Measurements from ENCODE around the gene LDB2.

The LDB2 gene

DNA sequence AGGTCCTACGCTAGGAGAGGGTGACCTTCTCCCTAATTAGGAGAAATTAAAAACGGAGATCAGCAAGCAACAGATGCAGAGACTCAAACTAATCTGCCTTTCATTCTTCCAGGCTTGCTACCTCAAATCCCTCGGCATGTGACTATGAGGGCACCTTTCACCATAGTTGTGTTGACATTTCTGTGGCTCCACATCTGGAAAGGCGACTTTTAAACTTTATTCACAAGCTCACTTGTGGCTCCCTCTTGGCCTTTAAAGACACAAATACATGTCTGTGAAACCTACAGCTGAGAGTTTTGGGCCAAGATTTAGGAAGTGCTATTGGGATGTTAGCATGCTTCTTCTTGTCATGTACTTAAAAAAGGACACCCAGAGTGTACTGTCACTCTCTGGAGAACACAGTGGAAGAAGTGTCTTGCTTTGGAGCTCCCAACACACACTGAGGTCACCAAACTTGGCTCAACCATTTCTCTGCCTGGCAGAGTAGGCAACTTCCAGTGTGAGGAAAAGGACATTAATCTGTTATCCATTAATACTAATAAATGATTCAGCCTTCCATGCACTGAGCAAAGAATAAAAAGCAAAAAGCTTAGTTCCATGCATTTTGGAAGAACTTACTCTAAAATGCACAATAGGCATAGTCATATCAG lies 60.1 kb downstream of the LDB2 start:
- DNase-seq = no peak

DNA sequence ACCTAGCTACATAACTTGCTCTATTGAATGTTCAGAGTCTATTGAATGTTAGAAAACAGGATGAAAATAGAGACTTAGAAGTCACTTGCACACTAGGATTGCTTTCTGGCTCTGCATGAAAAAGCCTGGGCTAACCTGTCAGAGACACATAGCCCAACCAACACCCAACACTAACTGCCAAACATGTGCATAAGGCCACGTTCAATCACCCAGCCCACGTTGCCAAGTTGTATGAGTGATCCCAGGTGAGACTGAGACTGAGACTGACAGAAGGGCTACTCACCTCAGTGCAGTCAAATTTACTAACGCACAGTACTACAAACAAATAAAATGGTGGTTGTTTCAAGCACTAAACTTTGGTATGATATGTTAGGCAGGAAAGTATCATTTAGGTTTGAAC lies 61.0 kb downstream of the LDB2 start:
- no peak for DNase-seq

DNA sequence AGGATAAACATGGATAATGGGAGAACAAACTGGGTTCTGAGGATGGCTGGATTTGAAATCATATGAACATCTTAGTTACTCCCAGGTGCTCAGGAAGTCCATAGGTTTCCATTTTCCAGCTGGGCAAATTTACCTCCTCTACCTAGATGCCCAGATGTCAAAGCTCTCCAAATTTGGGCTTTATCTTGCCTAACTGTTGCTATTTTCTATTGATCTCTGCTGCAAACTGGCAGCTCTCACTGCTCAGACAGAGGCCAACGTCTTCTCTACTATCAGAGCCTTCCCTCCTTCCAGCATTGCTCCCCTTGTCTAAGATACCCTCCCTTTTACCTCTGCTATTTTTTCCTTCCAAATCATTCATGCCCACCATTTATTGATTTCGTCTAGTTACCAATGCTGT lies 62.1 kb downstream of the LDB2 start:
- no peak for DNase-seq

DNA sequence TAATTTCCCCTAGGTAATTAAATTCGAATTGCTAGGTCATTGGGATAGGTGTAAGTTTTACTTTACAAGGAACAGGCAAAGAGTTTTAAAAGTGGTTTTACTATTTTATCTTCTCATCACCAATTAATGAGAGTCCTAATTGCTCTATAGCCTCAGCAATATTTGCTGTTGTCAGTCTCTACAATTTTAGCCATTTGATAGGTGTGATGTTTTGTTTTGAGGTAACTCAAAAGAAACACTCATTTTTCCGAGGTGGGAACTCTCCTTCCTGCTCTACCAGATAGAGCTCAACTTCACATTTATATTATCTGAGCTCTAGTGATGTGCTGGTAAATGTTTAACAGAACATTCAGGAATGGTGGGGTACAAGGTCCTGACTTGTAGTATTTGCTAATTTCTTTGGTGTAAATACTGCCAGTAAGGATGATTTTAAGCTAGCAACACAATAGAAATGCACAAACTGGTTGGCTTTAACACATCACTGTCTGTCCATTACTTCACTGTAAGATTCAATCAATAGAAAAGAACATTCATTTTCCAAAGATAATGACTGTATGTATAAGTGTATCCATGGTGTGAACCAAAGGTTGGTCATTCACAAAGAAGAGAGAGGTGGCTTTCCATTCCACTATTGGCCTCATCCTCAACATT lies 62.7 kb downstream of the LDB2 start:
- DNase-seq = no peak

DNA sequence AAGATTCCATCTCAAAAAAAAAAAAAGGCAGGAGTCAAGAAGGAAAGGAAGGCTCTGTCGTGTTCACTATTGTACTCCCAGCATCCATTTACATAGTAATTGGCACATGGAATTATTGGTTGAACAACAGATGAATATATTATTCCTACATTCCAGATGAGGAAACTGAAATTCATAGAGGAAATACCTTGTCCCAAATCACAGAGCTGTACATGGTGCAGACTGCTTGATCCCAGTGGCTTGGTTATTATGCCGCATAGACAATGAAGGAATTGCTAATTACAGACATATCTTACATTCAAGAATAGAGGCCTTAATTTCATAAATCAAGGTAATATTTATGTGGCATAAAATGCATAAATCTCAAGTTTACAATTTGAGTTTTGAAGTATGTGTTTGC lies 63.6 kb downstream of the LDB2 start:
- no peak for DNase-seq

DNA sequence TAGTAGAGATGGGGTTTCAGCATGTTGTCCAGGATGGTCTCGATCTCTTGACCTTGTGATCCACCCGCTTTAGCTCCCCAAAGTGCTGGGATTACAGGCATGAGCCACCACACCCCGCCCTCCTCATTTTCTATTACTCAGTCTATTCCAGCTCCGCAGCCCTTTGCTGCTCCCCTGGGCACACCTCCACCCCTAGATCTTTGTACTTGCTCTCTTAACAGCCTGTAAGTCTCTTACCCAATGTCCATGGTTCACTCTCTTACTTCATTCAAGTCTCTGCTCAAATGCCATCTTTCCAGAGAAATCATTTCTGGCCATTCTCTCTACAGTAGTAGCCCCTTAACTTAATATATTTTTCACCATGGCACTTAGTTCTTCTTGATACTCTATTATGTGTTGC lies 64.7 kb downstream of the LDB2 start:
- DNase-seq = no peak

DNA sequence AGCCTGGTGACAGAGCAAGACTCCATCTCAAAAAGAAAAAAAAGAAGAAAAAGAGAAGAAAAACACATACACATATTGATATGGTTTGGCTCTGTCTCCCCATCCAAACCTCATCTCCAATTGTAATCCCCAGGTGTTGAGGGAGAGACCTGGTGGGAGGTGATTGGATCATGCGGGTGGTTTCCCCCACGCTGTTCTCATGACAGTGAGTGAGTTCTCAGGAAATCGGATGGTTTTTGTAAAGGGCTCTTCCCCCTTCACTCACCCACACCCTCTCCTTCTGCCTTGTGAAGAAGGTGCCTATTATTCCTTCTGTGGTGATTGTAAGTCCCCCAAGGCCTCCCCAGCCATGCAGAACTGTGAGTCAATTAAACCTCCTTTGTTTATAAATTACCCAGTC lies 68.4 kb downstream of the LDB2 start:
- no peak for DNase-seq

DNA sequence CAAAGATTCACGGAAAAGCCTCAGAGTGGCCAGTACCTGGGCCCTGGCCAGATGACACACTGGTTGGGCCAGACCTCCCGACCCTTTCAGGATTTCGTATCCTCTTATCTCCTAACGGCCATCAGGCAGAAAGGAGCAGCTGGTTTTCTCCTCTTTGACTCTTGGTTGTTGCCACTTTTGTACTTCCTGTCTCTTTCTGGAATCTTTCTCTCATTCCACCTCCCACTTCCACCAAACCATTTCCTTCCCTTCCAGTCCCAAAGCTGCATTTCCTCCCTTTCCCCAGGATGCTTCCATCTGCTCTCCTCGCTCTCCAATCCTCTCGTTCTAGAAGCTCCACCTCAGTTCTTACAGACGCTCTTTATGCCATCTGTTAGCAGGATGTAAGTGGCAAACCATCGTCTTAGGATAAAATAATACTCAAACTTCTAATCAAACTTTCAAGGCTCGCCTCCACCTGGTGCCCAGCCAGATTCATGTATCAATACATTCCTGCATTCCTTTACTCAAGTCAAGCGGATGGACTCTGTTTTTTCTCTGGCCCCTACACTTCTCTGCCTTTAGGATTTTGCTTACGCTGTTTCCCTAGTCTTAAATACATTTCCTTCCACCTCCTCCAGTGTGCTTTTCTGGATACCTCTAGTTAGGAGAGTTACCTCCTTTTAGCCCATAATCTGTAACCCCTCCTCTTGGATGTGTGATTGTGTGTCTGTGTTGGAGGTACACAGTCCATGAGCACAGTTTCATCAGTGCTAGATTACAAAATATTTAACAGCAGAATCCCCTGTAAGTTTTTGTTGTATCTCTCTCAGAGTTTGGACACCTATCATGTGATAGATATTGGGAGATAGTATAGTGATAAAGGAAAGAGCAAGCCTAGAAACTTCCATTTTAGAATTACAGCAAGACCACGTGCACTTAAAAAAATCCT lies 70.4 kb downstream of the LDB2 start:
- DNase-seq = no peak

DNA sequence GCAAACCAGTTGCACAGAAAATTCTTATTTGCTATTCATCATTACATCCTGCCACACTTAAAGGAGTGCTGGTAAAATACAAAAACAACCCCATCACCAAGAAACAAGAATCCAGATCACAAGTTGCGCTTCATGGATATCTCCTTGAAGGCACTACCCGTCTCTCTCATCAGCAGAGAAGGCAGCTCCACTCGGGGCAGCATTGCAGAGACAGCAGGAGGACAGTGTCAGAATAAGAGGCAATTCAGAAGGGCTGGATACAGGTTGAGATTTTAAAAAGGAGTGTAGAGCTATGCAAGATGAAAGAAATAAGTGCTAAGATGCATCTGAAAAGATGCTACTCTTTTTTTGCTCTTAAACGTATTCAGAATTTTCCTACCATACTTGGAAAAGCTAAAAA lies 71.4 kb downstream of the LDB2 start:
- DNase-seq = no peak

DNA sequence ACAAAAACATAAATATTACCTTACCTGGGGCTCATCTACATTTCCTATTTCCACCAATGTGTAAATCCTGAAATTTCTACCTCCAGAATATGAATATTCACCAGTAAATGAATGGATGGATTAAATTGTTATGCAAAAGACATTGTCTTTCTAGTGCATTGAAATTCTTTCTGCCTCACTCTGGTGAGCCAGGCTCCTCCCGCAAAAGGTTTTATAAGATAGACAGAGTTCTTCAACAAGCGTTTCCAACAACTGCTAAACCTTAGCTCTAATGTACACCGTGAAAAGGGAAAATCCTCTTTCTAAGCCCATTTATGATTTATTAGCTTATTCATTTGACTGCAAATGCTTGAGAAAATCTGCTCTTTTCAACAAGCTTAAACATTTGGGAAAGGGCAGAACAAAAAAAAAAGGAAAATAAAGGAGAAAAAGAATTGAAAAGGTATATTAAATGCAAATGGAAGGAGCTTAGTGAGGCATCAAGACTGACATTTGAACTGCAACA lies 72.0 kb downstream of the LDB2 start:
- DNase-seq = no peak

DNA sequence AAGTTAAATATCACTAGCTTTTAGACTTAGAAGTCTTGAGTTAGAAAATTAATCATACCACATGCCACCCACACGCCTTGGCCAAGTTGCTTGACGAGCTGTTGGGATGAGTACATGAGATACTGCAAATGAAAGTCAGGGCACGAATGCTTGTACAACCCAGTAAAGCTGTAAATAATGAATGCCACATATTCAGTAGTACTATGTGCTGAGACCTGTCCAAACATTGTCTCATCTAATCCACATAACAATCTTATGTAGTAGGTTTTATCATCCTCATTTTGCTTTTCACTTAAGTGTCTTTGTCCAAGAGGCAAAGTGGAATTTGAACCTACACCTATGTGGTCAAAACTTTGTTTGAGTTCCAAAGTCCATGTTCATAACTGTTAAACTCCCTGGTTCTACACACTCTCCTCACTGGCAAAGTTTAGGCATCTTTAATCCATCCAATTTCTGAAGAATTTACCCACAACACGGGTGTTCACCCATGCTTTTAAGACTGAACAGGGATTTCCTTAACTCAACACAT lies 74.1 kb downstream of the LDB2 start:
- no peak for DNase-seq

DNA sequence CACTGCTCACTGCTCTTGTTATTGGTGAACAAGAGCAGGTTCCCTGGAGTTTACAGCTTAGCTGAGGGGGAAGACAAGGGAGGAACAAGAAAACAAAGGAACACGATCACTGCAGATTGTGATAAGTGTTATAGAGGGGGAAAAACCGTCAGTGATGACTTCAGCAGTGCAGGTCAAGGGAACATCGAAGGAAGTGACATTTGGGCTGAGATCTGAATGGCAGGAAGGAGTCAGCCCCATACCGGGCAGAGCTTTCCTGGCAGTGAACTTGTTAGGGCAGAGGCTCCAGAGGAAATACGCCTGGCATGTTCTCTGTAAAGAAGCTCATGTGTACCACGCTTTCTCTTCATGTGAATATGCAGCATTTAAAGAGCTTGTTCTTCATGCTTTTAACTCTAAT lies 78.1 kb downstream of the LDB2 start:
- no peak for DNase-seq

DNA sequence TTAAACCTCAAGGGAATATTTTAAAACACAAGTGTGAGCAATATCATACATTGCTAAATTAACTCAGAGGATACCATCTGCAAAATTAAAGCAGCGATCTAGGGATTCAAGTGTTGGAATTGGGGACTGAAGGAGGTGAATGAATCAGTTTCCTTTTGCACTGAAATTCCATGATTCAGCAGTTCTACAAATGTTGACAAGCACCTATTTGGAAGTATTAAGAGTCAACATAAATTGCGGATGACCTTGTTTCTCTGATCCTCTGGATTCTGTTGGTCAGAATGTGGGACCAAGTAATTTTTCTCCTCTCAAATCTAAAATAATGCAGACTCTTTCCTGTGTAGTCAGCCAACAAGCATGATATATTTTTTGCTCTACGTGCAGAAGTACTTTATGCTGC lies 78.8 kb downstream of the LDB2 start:
- DNase-seq = no peak

DNA sequence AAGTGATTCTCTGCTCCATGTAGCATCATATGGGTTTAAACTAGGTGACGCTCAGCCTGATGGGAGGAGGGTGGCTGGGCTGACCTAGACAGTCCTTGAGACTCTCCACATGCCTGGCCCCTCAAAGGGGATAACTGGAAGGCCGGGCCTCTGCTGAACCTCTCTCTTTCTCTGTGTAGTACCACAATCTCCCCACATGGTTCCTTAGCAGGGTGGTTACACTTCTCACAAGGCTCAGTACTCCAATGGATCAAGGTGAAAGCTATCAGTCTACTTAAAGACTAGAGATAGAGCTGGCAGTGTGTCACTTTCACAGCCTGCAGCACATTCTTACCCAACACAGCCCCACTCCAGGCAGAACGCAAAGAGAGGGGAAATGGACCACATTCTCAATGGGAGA lies 80.4 kb downstream of the LDB2 start:
- DNase-seq = no peak

DNA sequence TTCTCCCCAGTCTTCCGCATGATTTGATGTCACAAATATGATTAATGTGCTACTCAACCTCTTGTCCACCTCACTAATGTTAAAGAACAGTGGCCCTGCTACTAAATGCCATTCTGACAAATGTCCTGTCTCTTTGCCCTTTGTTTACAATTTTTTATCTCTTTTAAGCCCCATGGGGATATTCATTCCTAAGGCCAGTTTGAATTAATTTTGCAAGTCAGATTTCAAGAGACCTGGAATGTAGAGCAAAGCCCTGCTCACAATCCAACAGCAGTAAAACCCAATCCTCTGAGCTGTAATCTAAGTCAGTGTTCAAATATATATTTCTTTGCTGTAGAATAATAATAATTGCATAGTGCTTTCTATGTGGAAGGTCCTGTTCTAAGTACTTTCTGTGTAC lies 81.2 kb downstream of the LDB2 start:
- no peak for DNase-seq

DNA sequence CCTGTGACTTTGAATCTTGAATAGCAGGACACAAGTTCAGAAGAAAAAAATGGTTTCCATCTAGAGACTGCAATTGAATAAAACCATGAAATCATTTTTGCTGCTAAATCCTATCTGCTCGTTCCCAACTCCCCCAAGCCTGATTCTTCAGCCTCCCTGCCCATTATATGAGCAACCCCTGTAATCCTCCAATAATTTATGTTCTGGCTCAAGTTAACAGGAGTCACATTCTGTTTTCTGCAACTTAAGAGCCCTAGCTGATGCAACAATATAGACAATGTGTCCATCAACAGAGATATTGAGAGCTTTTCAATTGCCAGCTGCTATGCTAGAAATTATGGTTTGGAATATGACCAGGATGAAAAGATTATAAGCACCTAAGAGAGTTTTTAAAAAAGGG lies 84.1 kb downstream of the LDB2 start:
- no peak for DNase-seq

DNA sequence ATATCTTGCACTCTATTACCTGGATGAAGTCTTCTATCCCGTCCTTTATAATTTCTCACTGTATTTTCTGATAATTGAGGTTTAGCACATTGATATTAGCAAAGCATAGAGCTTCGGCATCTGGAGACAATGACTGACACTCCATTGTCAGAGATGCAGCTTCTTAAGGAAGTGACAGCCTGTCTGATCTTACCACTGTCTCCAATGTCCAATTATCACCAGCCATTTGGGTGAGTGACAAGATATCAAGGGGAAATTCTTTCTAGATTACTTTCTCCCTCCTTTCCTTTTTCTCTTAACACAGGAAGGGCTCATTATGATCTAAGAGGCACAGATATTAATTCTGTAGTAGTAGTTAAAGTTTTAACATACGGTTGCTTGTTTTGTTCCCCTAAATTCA lies 86.4 kb downstream of the LDB2 start:
- no peak for DNase-seq

DNA sequence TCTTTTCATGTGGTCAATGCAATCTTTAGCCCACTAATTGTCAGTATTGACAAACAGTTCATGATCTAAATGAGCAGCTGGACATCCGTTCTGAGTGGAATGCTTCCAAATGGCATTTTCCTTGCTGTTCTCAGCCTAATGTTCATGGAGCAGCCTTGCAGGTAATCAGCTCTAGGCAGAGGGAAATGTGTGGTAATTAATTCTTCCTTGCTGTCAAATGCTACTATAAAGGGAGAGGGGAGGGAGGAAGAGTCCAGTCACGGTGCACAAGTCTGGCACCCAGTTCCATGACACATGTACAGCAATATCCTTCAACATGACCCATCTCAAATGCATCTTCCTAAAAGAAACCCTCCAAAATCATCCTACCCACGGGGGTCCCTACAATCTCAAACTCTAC lies 88.5 kb downstream of the LDB2 start:
- no peak for DNase-seq

DNA sequence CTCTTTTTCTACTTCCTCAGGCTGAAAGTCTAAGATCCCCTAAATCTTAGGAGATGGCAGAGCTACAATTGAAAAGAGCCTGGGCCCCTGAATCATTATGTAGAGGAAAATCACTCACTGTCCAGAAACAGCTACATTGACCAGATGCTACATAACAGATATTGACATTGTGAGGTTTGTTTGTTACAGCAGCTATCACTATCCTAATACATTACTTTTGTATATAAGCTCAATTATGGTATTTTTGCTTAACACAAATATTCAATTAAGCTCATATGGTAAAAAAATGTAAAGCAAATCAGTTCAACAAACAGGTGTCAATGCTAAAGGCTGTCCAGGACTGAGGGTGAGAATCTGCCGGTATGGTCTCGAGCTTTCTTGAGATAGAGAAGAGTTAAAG lies 89.4 kb downstream of the LDB2 start:
- DNase-seq = no peak

DNA sequence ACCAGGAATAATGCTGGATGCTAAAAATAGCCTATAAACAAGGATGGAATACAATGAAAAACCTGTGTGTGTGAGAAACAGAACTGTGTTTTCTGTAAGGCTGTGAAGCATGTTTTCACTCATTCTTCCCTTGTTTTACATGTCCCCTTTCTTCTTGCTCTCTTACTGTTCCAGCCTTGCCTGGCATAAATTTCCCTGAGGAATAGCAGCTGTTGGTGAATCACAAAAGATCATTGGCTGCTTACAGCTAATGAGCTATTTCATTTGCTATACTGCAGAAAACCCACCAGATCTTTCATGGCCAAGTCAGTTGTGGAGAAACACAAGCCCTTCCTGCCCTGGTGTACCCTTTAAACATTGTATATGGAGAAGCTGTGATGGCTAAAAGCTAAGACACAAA lies 91.1 kb downstream of the LDB2 start:
- DNase-seq = no peak

DNA sequence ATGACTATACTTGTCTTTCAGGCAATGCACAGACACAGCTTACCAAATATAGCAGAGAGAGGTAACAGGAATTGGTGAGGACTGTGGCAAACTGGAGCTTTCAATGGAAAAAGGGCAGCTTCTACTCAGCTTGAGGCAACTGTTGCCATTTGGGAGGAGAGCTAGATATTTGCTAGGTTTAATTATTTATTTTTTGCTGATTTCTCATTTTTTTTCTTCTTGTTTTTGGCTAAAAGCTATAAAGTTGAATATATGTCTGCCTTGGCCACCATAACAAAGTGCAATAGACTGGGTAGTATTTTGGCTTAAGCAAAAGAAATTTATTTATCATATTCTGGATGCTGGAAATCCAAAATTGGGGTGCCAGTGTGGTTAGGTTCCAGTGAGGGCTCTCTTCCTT lies 93.9 kb downstream of the LDB2 start:
- no peak for DNase-seq

DNA sequence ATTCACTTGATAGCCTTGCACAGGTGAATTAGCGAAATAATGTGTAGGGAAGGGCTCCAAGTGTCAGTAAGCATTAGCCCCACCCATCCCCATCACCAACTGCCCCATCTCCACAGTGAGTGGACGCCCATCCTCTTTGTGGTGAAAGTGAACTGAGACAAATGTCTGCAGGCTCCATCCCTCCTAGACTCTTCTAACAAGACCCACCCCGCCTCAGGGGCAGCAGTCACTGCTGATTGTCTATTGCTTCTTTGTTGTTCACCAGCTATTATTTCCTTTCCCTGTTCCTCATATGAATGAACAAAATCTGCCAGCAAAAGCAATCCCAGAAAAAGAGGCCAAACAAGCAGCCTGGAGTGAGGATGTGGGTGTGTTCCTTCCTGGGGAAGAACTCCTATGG lies 96.4 kb downstream of the LDB2 start:
- DNase-seq = no peak

DNA sequence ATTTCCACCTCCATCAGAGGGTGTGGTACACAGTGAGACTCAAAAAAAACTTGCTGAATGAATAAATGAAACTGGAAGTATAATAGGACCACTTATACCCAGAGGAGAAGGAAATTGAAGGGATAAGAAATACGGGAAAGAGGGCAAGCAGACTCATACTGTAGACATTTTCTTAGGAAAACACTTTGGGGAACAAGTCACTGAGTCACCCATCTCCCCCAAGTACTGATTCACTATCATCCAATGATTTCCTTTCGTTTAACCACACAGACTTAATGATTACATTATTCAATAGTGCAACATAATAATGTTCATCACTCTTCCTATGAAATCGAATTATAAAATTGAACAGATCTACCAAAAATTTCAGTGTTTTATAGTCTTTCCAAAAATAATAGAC lies 97.1 kb downstream of the LDB2 start:
- DNase-seq = no peak
